Heart left ventricle (tissue), 13 donors: Measurements from ENCODE around the gene BAZ2A.

Source experiments
- POLR2A ChIP-seq, 2 donors: fragments of 450-650 bp; IDR thresholded peaks; one replicate each; pipeline ENCODE4 v1.6.1; 2017; ENCODE audit warnings: antibody characterized with exemption in 2 of 2, mild to moderate bottlenecking in 2 of 2, moderate library complexity in 2 of 2
- TF ChIP-seq, protein P1 (sequence below), 12 donors: fragments of 200-600 bp; sonication (generic) in 4 of 12; IDR thresholded peaks; one replicate each; pipeline versions ENCODE4 v1.5.0 to v1.8.0; 2018 to 2022; ENCODE audit warnings: antibody characterized with exemption in 12 of 12, mild to moderate bottlenecking in 5 of 12
- donor health status: ischemic (EF 13 %, LVEDD 7.1; RV severe dilation, severe dysfunction).
- donor health status: DM: no; HTN: yes; CAD: no.
- donor health status: DM: no; HTN: no; CAD: no.
- donor health status: ischemic (EF 25% LVEDD 6.9; RV normal size, moderate dysfunction).
- donor health status: ischemic (EF 25% LVEDD 5.7; RV mildly dilated, moderate dysfunction).
- donor health status: ischemic (EF 35%, LVEDD 5.7; RV mildly dilated, moderate dysfunction).
- donor health status: nonischemic (EF 11% LVEDD 7.7; RV severe dilation, severe dysfunction).
- donor health status: DM: yes; HTN: yes; CAD: no.
- donor health status: PGD.
- donor health status: ischemic (EF 29% LVEDD 5.4; RV normal size, mild dysfunction).
- donor health status: nonischemic (EF 23%, LVEDD 6.1; RV moderate dilation, normal function).

DNA sequence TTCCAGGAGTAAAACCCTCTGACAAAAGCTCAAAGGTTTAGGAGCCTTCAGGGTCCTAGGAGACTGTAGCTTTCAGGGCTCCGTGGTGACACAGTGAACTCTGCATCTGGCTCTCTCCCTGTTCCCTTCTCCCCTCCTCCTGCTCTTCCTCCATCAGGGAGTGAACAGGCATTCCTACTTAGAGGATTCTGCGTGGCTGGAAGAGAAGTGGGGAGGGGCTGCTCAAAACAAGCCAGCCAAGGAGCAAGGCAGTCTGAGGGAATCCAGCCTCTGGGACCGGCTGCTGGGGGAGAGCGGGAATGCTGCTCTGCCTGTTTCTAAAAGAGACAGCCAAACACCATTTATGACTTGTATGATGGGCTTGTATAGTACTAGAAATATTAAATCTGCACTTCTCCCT is 59.0 kb downstream of the BAZ2A start:
- no peak for TF ChIP-seq POLR2A (IDR thresholded peaks at IDR 0.05)
- TF ChIP-seq, protein P1, sequence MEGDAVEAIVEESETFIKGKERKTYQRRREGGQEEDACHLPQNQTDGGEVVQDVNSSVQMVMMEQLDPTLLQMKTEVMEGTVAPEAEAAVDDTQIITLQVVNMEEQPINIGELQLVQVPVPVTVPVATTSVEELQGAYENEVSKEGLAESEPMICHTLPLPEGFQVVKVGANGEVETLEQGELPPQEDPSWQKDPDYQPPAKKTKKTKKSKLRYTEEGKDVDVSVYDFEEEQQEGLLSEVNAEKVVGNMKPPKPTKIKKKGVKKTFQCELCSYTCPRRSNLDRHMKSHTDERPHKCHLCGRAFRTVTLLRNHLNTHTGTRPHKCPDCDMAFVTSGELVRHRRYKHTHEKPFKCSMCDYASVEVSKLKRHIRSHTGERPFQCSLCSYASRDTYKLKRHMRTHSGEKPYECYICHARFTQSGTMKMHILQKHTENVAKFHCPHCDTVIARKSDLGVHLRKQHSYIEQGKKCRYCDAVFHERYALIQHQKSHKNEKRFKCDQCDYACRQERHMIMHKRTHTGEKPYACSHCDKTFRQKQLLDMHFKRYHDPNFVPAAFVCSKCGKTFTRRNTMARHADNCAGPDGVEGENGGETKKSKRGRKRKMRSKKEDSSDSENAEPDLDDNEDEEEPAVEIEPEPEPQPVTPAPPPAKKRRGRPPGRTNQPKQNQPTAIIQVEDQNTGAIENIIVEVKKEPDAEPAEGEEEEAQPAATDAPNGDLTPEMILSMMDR (IDR thresholded peaks at IDR 0.05), result no peak
